PFSK-1 (cell line): ENCODE results near the gene RPS5.

Source experiments
- FOXP2 ChIP-seq: optimal IDR thresholded peaks from 2 replicates; pipeline ENCODE3; 2011; ENCODE audit warnings: borderline replicate concordance, control low read depth, inconsistent platforms; ENCODE audit not compliant: insufficient read depth; ENCODE audit errors: extremely low read length, extremely low read depth
- POLR2AphosphoS5 ChIP-seq: IDR thresholded peaks from 2 replicates; pipeline ENCODE4 v1.6.1; 2012; ENCODE audit warnings: low read depth, mild to moderate bottlenecking, control low read depth, low read length, moderate library complexity
- SIN3A ChIP-seq: IDR thresholded peaks from 2 replicates; pipeline ENCODE4 v1.6.1; 2012; ENCODE audit warnings: mild to moderate bottlenecking, low read length, moderate library complexity, borderline replicate concordance; ENCODE audit not compliant: insufficient read depth
- TAF1 ChIP-seq: IDR thresholded peaks from 2 replicates; pipeline ENCODE4 v1.6.1; 2012; ENCODE audit warnings: low read length, control low read depth, borderline replicate concordance; ENCODE audit not compliant: insufficient read depth
- TF ChIP-seq, protein P1 (sequence below), 2 experiments: IDR thresholded peaks; 2 replicates each; pipeline versions ENCODE4 v1.6.1 to v1.8.0; 2011 to 2012; ENCODE audit warnings: low read depth in 2 of 2, low read length in 2 of 2, control low read depth in 1 of 2, inconsistent platforms in 1 of 2, mild to moderate bottlenecking in 1 of 2, moderate library complexity in 1 of 2; ENCODE audit not compliant: insufficient read depth in 1 of 2

RPS5 gene

GRCh38 chr19:58354478-58355030, 32.5 kb upstream of the RPS5 start:
- TF ChIP-seq SIN3A = no peak
- TF ChIP-seq POLR2AphosphoS5 = no peak
- no peak for TF ChIP-seq FOXP2
- TF ChIP-seq TAF1 = no peak
- TF ChIP-seq, protein P1, sequence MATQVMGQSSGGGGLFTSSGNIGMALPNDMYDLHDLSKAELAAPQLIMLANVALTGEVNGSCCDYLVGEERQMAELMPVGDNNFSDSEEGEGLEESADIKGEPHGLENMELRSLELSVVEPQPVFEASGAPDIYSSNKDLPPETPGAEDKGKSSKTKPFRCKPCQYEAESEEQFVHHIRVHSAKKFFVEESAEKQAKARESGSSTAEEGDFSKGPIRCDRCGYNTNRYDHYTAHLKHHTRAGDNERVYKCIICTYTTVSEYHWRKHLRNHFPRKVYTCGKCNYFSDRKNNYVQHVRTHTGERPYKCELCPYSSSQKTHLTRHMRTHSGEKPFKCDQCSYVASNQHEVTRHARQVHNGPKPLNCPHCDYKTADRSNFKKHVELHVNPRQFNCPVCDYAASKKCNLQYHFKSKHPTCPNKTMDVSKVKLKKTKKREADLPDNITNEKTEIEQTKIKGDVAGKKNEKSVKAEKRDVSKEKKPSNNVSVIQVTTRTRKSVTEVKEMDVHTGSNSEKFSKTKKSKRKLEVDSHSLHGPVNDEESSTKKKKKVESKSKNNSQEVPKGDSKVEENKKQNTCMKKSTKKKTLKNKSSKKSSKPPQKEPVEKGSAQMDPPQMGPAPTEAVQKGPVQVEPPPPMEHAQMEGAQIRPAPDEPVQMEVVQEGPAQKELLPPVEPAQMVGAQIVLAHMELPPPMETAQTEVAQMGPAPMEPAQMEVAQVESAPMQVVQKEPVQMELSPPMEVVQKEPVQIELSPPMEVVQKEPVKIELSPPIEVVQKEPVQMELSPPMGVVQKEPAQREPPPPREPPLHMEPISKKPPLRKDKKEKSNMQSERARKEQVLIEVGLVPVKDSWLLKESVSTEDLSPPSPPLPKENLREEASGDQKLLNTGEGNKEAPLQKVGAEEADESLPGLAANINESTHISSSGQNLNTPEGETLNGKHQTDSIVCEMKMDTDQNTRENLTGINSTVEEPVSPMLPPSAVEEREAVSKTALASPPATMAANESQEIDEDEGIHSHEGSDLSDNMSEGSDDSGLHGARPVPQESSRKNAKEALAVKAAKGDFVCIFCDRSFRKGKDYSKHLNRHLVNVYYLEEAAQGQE (IDR thresholded peaks at IDR 0.05; ENCODE audit: insufficient read depth in 1 of 2, low read depth in 2 of 2, low read length in 2 of 2) = no peak

GRCh38 chr19:58355215-58355796, 31.8 kb upstream of the RPS5 start:
- TF ChIP-seq SIN3A (no peak), TAF1 (no peak), FOXP2 (no peak), POLR2AphosphoS5 (no peak)
- TF ChIP-seq, protein P1 (IDR thresholded peaks at IDR 0.05; ENCODE audit: insufficient read depth in 1 of 2, low read depth in 2 of 2, low read length in 2 of 2) = no peak

DNA sequence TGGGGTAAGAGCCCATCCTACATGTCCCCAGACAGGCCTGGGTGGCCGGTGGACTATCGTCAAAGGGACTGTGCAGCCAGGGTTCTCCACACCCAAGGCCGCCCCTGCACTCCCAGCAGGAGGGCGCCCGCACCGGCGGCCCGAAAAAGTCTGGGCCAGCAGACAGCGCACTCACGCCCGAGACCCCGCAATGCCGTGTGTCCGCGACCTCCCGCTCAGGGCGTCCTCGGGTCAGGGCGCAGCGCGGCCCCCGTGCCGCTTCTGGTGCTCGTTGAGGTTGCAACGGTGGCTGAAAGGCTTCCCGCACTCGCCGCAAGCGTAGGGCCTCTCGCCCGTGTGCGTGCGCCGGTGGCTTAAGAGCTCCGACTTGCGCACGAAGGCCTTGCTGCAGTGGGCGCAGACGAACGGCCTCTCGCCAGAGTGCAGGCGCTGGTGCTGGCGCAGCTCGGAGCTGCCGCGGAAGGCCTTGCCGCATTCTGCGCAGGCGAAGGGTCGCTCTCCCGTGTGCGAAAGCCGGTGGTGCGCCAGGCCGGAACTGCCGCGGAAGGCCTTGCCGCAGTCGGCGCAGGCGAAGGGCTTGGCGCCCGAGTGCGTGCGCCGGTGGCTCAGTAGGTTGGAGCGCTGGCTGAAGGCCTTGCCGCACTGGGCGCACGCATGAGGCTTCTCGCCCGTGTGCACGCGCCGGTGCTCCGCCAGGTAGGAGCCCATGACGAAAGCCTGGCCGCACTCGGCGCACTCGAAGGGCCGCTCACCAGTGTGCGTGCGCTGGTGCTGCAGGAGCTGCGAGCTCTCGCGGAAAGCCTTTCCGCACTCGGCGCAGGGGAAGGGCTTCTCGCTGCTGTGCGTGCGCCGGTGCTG, 30.9 kb upstream of the RPS5 start:
- no peak for TF ChIP-seq SIN3A
- no peak for TF ChIP-seq FOXP2
- no peak for TF ChIP-seq TAF1
- TF ChIP-seq, protein P1 (IDR thresholded peaks at IDR 0.05; ENCODE audit: insufficient read depth in 1 of 2, low read depth in 2 of 2, low read length in 2 of 2) = no peak
- no peak for TF ChIP-seq POLR2AphosphoS5

DNA sequence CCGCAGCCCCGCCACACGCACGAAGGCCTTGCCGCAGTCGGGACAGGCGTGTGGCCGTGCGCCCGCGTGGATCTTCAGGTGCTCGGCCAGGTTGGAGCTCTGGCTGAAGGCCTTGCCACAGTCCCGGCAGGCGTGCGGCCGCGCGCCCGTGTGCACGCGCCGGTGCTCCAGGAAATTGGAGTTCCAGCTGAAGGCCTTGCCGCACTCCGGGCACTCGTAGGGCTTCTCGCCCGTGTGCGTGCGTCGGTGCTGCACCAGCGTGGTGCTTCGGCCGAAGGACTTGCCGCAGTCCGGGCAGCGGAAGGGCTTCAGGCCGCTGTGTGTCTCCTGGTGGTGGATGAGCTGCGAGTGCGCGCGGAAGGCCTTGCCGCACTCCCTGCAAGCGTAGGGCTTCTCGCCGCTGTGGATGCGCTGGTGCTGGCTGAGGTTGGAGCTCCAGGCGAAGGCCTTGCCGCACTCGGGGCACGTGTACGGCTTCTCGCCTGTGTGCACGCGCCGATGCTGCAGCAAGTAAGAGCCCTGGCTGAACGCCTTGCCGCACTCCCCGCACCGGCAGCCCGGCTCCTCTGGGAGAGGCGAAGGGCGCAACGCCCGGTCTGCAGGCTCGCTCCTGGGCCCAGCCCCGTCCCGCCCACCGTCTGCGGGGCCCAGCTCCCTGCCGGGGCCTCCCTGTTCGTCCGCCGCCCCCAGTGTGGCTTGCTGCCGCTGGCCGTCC, 30.1 kb upstream of the RPS5 start:
- no peak for TF ChIP-seq FOXP2
- TF ChIP-seq SIN3A = no peak
- no peak for TF ChIP-seq TAF1
- no peak for TF ChIP-seq POLR2AphosphoS5
- TF ChIP-seq, protein P1 (IDR thresholded peaks at IDR 0.05; ENCODE audit: insufficient read depth in 1 of 2, low read depth in 2 of 2, low read length in 2 of 2) = no peak
